SK-N-MC (cell line): ENCODE measurements around the gene JUP.

ENCODE experiments used
- EZH2 ChIP-seq: fragments of 200-600 bp; sonication (generic); IDR thresholded peaks from one replicate; pipeline ENCODE4 v1.6.1; 2017; ENCODE audit warnings: antibody characterized with exemption
- FOXP2 ChIP-seq: optimal IDR thresholded peaks from 2 replicates; pipeline ENCODE3; 2011; ENCODE audit warnings: mild to moderate bottlenecking, moderate library complexity; ENCODE audit not compliant: insufficient read depth; ENCODE audit errors: extremely low read length, control extremely low read depth
- POLR2AphosphoS5 ChIP-seq: IDR thresholded peaks from 2 replicates; pipeline ENCODE4 v1.6.1; 2012; ENCODE audit warnings: mild to moderate bottlenecking, low read depth, low read length, borderline replicate concordance

DNA sequence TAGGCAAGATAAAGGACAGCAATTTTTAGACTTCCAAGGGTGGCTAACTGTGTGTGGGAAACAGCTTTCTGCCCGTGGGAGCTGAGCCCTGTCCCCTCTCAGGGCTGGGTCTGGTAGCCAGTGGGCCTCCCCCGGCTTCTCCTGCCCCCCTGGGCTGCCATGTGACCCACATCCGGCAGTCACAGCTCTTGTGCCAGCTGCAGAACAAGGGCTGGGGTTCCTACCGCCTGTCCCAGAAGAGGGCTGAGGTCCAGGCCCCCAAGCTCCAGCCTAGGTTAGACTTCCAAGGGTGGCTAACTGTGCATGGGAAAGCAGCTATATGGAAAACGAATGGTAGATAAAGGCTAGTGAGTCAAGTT lies 68.2 kb downstream of the JUP start:
- TF ChIP-seq EZH2, result no peak
- TF ChIP-seq POLR2AphosphoS5, result no peak
- TF ChIP-seq FOXP2, result no peak
